Measurements from ENCODE around the gene RSBN1L.

RSBN1L gene

DNA sequence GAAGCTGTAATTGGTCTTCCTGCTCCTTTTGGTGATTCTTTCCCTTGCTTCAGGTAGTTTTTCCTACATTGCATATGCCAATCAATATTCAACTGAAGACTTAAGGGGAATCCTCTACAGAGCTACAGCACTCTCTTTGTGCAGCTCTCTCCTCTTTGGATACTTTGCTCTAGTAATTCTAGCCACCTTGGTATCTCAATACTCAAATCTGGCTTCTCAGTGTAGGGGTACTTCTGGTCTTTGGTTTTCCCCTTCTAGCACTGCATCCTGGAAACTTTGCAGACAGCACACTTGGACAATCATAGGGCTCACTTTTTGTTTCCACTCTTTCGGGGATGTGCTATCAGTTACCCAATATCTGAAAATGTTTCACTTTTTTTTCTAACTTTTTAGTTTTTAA, 112.3 kb downstream of the RSBN1L start:
- H3K9ac ChIP-seq (ENCODE audit: low read length) = no peak overlapping the region
- no peaks in the 10 kb centered on the region for H3K27me3 ChIP-seq (ENCODE audit: control insufficient read depth, insufficient read depth, low read length)
- H3K27ac ChIP-seq (ENCODE audit: low read depth, low read length) = no peak overlapping the region
- peaks cover 5% of the 10 kb centered on the region; the same call in 1 of the 2 replicates for H3K9me3 ChIP-seq (ENCODE audit: control insufficient read depth, insufficient read depth, low read depth, low read length)
- no peak overlapping the region for H3K4me3 ChIP-seq (ENCODE audit: low read depth, low read length)
- no peaks in the 10 kb centered on the region for H3K36me3 ChIP-seq (ENCODE audit: control insufficient read depth, insufficient read depth, low read length)
- H3K4me1 ChIP-seq (ENCODE audit: control insufficient read depth, insufficient read depth, low read length) = no peaks in the 10 kb centered on the region

DNA sequence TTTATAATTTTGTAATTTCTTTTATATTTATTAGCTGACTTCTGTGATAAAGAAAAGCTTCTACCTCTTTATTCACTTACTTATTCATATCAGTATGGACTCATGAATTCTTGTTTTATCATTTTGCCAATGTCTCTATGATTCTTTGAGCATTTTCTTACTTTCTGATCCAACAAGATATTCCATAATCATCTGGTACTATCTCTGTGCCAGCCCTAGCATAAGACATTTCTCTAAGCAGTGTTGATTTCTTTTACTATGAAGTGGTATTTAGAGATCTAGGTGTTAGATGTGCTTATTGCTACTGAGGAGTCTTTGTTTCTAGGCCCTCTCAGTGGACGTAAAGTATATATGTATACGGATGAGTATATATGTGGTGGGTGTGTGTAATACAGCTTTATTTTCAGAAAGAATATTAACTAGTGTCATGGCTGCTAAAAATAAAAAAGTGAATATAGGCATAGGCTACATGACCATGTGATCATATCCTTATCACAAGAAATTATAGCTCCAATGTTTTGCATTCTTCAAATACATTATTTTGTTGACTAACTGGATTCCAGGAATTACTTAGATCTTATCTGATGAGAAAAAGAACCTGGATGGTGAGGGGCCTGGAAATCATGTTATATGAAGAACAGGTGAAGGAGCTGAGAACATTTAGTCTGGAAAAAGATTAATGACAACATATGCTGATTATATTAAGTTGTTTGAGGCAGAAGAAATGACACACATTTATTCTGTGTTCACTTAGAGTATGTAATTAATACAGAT, 115.4 kb downstream of the RSBN1L start:
- Histone ChIP-seq H3K27me3 (ENCODE audit: control insufficient read depth, insufficient read depth, low read length) (no peaks in the 10 kb centered on the region), H3K27ac (ENCODE audit: low read depth, low read length) (no peak overlapping the region), H3K4me3 (ENCODE audit: low read depth, low read length) (no peak overlapping the region), H3K36me3 (ENCODE audit: control insufficient read depth, insufficient read depth, low read length) (no peaks in the 10 kb centered on the region), H3K9me3 (ENCODE audit: control insufficient read depth, insufficient read depth, low read depth, low read length) (peaks cover 5% of the 10 kb centered on the region; the same call in 1 of the 2 replicates), H3K9ac (ENCODE audit: low read length) (no peak overlapping the region), H3K4me1 (ENCODE audit: control insufficient read depth, insufficient read depth, low read length) (no peaks in the 10 kb centered on the region)

DNA sequence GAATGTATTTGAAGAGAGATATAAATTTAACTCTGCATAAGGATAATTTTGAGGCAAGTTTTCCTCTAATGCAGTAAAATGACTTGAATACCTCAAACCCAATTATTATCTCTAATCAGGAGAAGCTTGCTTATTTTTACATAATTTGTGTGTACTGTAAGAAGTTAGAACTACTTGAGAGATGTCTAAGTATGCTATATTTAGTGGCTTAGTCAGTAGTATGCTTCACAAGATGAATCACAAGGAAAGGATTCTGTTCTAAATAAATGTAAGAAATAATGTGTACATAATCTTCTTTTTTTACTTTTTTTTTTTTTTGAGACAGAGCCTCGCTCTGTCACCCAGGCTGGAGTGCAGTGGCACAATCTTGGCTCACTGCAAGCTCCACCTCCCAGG, 116.0 kb downstream of the RSBN1L start:
- H3K36me3 ChIP-seq (ENCODE audit: control insufficient read depth, insufficient read depth, low read length) = no peaks in the 10 kb centered on the region
- no peaks in the 10 kb centered on the region for H3K4me1 ChIP-seq (ENCODE audit: control insufficient read depth, insufficient read depth, low read length)
- H3K9me3 ChIP-seq (ENCODE audit: control insufficient read depth, insufficient read depth, low read depth, low read length) = peaks cover 4% of the 10 kb centered on the region; the same call in 1 of the 2 replicates
- no peak overlapping the region for H3K27ac ChIP-seq (ENCODE audit: low read depth, low read length)
- H3K27me3 ChIP-seq (ENCODE audit: control insufficient read depth, insufficient read depth, low read length) = no peaks in the 10 kb centered on the region
- no peak overlapping the region for H3K4me3 ChIP-seq (ENCODE audit: low read depth, low read length)
- H3K9ac ChIP-seq (ENCODE audit: low read length) = no peak overlapping the region

DNA sequence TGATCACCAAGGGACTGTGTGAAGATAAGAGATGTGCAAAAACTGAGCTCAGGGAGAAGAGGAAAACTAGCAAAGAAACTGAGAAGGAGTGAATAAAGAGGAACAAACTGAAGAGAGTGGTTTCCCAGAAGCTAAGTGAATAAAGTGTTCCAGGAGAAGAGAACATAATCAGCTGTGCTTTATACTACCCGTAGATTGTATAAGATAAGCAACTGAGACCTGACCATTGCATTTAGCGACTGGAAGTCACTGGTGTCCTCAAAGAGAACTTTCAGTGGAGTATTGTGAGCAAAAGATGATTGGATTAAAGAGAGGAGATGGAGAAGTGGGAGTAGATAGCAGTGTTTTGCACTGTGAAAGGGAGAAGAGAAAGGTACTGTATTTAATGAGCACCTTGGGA, 116.9 kb downstream of the RSBN1L start:
- Histone ChIP-seq H3K27me3 (ENCODE audit: control insufficient read depth, insufficient read depth, low read length) (no peaks in the 10 kb centered on the region), H3K36me3 (ENCODE audit: control insufficient read depth, insufficient read depth, low read length) (no peaks in the 10 kb centered on the region)

DNA sequence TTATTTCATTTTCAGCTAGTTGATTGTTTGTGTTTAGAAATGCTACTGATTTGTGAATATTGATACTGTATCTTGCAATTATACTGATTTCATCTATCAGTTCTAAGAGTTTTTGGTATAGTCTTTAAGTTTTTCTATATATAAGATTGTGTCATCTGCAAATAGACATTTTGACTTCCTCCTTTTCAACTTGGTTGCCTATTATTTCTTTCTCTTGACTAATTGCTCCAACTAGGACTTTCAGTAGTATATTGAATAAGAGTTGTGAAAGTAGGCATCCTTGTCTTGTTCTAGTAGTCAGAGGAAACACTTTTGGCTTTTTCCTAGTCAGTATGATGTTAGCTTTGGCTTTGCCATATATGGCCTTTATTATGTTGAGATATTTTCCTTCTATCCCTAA, 122.8 kb downstream of the RSBN1L start:
- Histone ChIP-seq H3K9ac (ENCODE audit: low read length) (no peak overlapping the region), H3K36me3 (ENCODE audit: control insufficient read depth, insufficient read depth, low read length) (no peaks in the 10 kb centered on the region), H3K4me3 (ENCODE audit: low read depth, low read length) (no peak overlapping the region), H3K27me3 (ENCODE audit: control insufficient read depth, insufficient read depth, low read length) (no peaks in the 10 kb centered on the region), H3K9me3 (ENCODE audit: control insufficient read depth, insufficient read depth, low read depth, low read length) (peaks cover 38% of the 10 kb centered on the region), H3K4me1 (ENCODE audit: control insufficient read depth, insufficient read depth, low read length) (no peaks in the 10 kb centered on the region), H3K27ac (ENCODE audit: low read depth, low read length) (no peak overlapping the region)

More for the DNA sequence above, 116.9 kb downstream of the RSBN1L start:
- no peak overlapping the region for H3K27ac ChIP-seq (ENCODE audit: low read depth, low read length)
- no peak overlapping the region for H3K4me3 ChIP-seq (ENCODE audit: low read depth, low read length)
- H3K9me3 ChIP-seq (ENCODE audit: control insufficient read depth, insufficient read depth, low read depth, low read length) = peaks cover 6% of the 10 kb centered on the region; the same call in 1 of the 2 replicates
- H3K9ac ChIP-seq (ENCODE audit: low read length) = no peak overlapping the region
- H3K4me1 ChIP-seq (ENCODE audit: control insufficient read depth, insufficient read depth, low read length) = no peaks in the 10 kb centered on the region

DNA sequence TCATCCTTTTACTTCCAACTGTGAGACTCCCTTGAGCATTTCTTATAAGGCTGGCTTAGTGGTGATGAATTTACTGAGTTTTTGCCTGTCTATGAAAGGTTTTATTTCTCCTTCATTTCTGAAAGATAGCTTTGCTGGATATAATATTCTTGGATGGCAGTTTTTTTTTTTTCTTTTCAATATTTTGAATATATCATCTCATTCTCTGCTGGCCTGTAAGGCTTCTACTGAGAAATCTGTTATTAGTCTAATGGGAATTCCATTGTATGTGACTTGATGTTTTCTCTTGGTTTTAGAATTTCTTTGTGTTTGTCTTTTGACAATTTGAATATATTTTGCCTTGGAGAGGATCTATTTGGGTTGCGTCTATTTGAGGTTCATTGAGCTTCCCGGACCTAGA, 124.7 kb downstream of the RSBN1L start:
- Histone ChIP-seq H3K36me3 (ENCODE audit: control insufficient read depth, insufficient read depth, low read length) (no peaks in the 10 kb centered on the region), H3K27ac (ENCODE audit: low read depth, low read length) (no peak overlapping the region), H3K9ac (ENCODE audit: low read length) (no peak overlapping the region), H3K4me1 (ENCODE audit: control insufficient read depth, insufficient read depth, low read length) (no peaks in the 10 kb centered on the region), H3K9me3 (ENCODE audit: control insufficient read depth, insufficient read depth, low read depth, low read length) (peaks cover 38% of the 10 kb centered on the region), H3K27me3 (ENCODE audit: control insufficient read depth, insufficient read depth, low read length) (no peaks in the 10 kb centered on the region), H3K4me3 (ENCODE audit: low read depth, low read length) (no peak overlapping the region)

DNA sequence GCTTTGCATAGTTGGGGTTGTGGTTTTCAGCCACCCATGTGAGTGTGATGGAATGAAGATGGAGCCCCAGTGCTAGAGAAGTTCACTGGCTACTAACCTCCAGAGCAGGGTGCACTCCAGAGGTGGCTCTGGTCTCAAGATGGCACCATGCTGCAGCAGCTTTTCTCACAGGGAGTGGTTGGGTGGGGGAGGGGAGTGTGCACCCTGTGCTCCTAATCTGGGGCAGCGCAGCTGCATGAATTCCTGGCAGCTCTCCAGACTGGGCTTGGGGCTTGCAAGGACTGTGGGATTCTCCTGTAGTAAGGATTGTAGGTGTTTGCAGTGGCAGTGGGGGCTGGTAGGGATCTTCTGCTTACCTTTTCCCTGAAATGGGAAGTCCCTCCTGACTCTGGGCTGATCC, 126.0 kb downstream of the RSBN1L start:
- Histone ChIP-seq H3K36me3 (ENCODE audit: control insufficient read depth, insufficient read depth, low read length) (no peaks in the 10 kb centered on the region), H3K4me3 (ENCODE audit: low read depth, low read length) (no peak overlapping the region), H3K4me1 (ENCODE audit: control insufficient read depth, insufficient read depth, low read length) (no peaks in the 10 kb centered on the region), H3K27me3 (ENCODE audit: control insufficient read depth, insufficient read depth, low read length) (no peaks in the 10 kb centered on the region), H3K27ac (ENCODE audit: low read depth, low read length) (no peak overlapping the region), H3K9me3 (ENCODE audit: control insufficient read depth, insufficient read depth, low read depth, low read length) (peaks cover 35% of the 10 kb centered on the region), H3K9ac (ENCODE audit: low read length) (no peak overlapping the region)

DNA sequence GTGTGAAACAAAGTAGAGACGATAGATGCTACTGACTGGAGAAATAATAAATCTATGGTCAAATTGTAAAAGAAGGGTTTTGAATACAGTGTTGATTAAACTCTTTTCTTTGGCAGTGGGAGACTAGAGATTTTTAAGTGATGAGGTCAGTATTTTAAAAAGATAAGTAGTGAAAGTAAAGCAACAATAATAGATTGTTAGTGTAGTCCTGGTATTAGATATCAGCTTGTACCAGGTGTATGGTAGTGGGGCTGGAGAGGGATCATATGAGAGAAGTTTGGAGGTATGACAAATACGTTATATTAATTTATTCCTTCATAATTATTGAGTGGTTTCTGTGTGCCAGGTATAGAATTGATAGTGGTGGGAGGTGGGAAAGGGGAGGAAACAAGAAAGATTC, 127.5 kb downstream of the RSBN1L start:
- no peak overlapping the region for H3K9ac ChIP-seq (ENCODE audit: low read length)
- H3K9me3 ChIP-seq (ENCODE audit: control insufficient read depth, insufficient read depth, low read depth, low read length) = peaks cover 27% of the 10 kb centered on the region
- H3K27ac ChIP-seq (ENCODE audit: low read depth, low read length) = no peak overlapping the region
- H3K4me1 ChIP-seq (ENCODE audit: control insufficient read depth, insufficient read depth, low read length) = no peaks in the 10 kb centered on the region
- no peaks in the 10 kb centered on the region for H3K36me3 ChIP-seq (ENCODE audit: control insufficient read depth, insufficient read depth, low read length)
- no peak overlapping the region for H3K4me3 ChIP-seq (ENCODE audit: low read depth, low read length)
- H3K27me3 ChIP-seq (ENCODE audit: control insufficient read depth, insufficient read depth, low read length) = no peaks in the 10 kb centered on the region

DNA sequence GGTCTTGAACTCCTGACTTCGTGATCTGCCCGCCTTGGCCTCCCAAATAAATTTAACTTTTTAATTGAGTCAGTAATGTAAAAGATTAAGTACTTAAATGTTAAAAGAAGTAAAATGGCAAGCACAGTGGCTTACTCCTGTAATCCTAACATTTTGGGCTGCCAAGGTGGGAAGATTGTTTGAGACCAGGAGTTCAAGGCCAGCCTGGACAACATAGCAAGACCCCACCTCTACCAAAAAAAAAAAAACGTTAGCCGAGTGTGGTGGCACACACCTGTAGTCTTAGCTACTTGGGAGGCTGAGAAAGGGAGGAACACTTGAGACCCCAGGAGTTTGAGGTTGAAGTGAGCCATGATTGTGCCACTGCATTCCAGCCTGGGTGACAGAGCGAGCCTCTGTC, 128.4 kb downstream of the RSBN1L start:
- H3K4me1 ChIP-seq (ENCODE audit: control insufficient read depth, insufficient read depth, low read length) = no peaks in the 10 kb centered on the region
- no peak overlapping the region for H3K4me3 ChIP-seq (ENCODE audit: low read depth, low read length)
- no peak overlapping the region for H3K27ac ChIP-seq (ENCODE audit: low read depth, low read length)
- no peak overlapping the region for H3K9ac ChIP-seq (ENCODE audit: low read length)
- no peaks in the 10 kb centered on the region for H3K27me3 ChIP-seq (ENCODE audit: control insufficient read depth, insufficient read depth, low read length)
- H3K9me3 ChIP-seq (ENCODE audit: control insufficient read depth, insufficient read depth, low read depth, low read length) = peaks cover 22% of the 10 kb centered on the region
- H3K36me3 ChIP-seq (ENCODE audit: control insufficient read depth, insufficient read depth, low read length) = no peaks in the 10 kb centered on the region

DNA sequence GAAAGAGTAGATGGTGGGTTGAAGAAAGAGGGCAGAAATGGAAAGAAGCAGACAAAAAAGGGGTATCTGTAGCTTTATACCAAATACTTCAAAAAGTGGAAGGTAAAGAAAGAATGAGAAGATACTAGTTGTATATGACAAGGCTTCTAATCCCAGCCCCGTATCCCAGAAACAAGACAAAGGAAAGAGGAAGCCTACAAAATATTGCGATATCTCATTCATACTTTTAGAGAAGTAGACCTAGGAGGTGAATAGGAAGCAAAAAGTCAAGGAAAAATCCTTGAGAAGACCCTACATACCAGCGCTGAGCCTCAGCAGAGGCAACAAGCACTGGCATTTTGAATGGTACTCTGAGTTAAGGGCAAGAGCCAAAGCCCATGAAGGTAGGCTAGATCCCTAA, 128.9 kb downstream of the RSBN1L start:
- H3K4me1 ChIP-seq (ENCODE audit: control insufficient read depth, insufficient read depth, low read length) = no peaks in the 10 kb centered on the region
- no peak overlapping the region for H3K4me3 ChIP-seq (ENCODE audit: low read depth, low read length)
- no peaks in the 10 kb centered on the region for H3K36me3 ChIP-seq (ENCODE audit: control insufficient read depth, insufficient read depth, low read length)
- no peak overlapping the region for H3K9ac ChIP-seq (ENCODE audit: low read length)
- H3K27ac ChIP-seq (ENCODE audit: low read depth, low read length) = no peak overlapping the region
- H3K9me3 ChIP-seq (ENCODE audit: control insufficient read depth, insufficient read depth, low read depth, low read length) = peaks cover 21% of the 10 kb centered on the region
- no peaks in the 10 kb centered on the region for H3K27me3 ChIP-seq (ENCODE audit: control insufficient read depth, insufficient read depth, low read length)

DNA sequence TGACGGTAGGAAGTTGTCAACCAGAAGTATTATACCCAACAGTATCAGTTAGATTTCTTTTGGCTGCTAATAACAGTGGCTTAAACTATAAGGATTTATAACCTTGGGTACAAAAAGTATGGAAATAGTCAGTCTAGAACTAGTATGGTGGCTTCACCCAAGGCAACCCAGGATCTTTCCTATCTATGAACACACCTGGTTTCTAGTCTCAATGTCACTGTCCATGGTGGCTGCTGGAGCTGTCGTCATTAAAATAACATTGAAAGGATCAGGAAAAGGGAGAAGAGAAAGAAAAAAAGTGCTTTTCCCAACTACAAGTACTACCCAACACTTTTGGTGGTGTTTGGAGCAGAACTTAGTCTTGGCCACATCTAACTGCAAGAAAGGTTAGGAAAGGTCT, 130.0 kb downstream of the RSBN1L start:
- H3K9ac ChIP-seq (ENCODE audit: low read length) = no peak overlapping the region
- no peaks in the 10 kb centered on the region for H3K27me3 ChIP-seq (ENCODE audit: control insufficient read depth, insufficient read depth, low read length)
- no peak overlapping the region for H3K4me3 ChIP-seq (ENCODE audit: low read depth, low read length)
- H3K9me3 ChIP-seq (ENCODE audit: control insufficient read depth, insufficient read depth, low read depth, low read length) = peaks cover 9% of the 10 kb centered on the region; the same call in 1 of the 2 replicates
- no peak overlapping the region for H3K27ac ChIP-seq (ENCODE audit: low read depth, low read length)
- no peaks in the 10 kb centered on the region for H3K4me1 ChIP-seq (ENCODE audit: control insufficient read depth, insufficient read depth, low read length)
- H3K36me3 ChIP-seq (ENCODE audit: control insufficient read depth, insufficient read depth, low read length) = no peaks in the 10 kb centered on the region
